Activated CD4-positive, alpha-beta memory T cell treated with anti-CD3 and anti-CD28 coated beads, Interleukin-2, amount 10 ng/mL, durations not matched to agents 7 days and 5 days (primary cell): ENCODE results near the gene DVL3. TPM values are rescaled to one million over a fixed set of nuclear protein-coding genes. Genes with fewer than 3 reads are reported as not detected.
A peak's percentile ranks its signal among the peaks of the same experiment; 100 is the strongest.

Experiments
- CTCF ChIA-PET: fragments of 350-600 bp; sonication (Branson Sonifier 250); formaldehyde crosslinking; loops from one replicate; lab custom pipeline; 2021; ENCODE audit warnings: antibody characterized with exemption, inconsistent platforms; lab: Charles Lee
- POLR2A ChIA-PET: fragments of 350-600 bp; sonication (Branson Sonifier 250); formaldehyde crosslinking; loops from one replicate; lab custom pipeline; 2021; ENCODE audit warnings: antibody characterized with exemption; lab: Charles Lee
- DNase-seq: peaks from one replicate; pipeline ENCODE4 v3.0.0-alpha.2; 2020
- H3K27ac Mint-ChIP-seq: one replicate; pipeline ENCODE4 v1.8.0; 2021; ENCODE audit warnings: mild to moderate bottlenecking, mixed read lengths
- H3K27me3 Mint-ChIP-seq: one replicate; pipeline ENCODE4 v1.8.0; 2021; ENCODE audit warnings: mixed read lengths
- H3K36me3 Mint-ChIP-seq: one replicate; pipeline ENCODE4 v1.8.0; 2021; ENCODE audit warnings: low read depth, mixed read lengths
- H3K4me1 Mint-ChIP-seq: one replicate; pipeline ENCODE4 v1.8.0; 2021; ENCODE audit warnings: mixed read lengths
- H3K4me3 Mint-ChIP-seq: one replicate; pipeline ENCODE4 v1.8.0; 2021; ENCODE audit warnings: mild to moderate bottlenecking, mixed read lengths
- H3K9me3 Mint-ChIP-seq: one replicate; pipeline ENCODE4 v1.8.0; 2021; ENCODE audit warnings: mixed read lengths
- total RNA-seq, 2 experiments: library from RNA; stranded (reverse); gene quantifications; one replicate each; pipeline ENCODE4 v1.2.3, GENCODE V29; 2021

The DVL3 gene
- total RNA-seq, 2 experiments from 2014 or later, result 33.2 to 40.7 TPM

DNA sequence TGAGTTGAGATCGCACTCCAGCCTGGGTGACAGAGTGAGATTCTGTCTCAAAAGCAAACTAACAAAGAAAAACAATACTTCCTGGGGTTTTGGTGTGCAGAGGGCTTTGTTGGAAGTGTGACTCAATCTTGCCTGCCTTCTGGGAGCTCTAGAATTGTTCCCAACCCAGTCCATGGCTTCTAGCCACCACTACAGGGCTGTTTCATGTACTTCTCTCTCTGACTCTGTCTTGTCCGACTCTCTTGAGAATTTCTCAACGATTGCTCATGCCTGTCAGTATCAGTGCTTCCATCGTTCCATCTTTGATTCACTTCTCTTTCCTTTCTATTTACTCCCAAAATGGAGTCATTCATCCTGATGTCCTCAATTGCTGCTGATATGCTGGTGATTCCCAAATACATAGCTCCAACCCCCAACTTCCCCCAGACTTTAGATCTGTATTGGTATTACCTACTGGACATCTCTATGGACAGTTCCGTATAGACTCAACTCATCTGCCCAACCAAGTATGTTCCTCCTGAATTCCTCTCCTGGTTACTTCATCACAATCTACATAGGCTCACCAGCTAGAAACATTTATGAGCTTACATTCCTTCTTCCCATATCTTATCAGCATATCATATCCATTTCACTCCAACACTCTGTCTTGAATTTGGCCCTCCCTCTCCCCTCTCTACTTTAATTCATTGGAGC, 17.6 kb downstream of the DVL3 start:
- peaks cover 27% of the 10 kb centered on the region for H3K4me1 Mint-ChIP-seq
- no peak overlapping the region for H3K4me3 Mint-ChIP-seq
- H3K9me3 Mint-ChIP-seq, result no peaks in the 10 kb centered on the region
- ChIA-PET CTCF (interaction anchor here (0.8 to 1.4 kb wide), 2 partner anchors 9 to 17 kb away, joined by 3 read pairs; partner anchors contain the start of gene DVL3), POLR2A (interaction anchor here (1.0 to 5.6 kb wide), 3 partner anchors 13 to 87 kb away, joined by 4 to 36 read pairs (median 7); partner anchors contain the start of gene ABCF3)
- H3K36me3 Mint-ChIP-seq, result peaks cover 22% of the 10 kb centered on the region
- no peak for DNase-seq
- H3K27ac Mint-ChIP-seq, result peak overlapping the region; percentile 17
- no peaks in the 10 kb centered on the region for H3K27me3 Mint-ChIP-seq

DNA sequence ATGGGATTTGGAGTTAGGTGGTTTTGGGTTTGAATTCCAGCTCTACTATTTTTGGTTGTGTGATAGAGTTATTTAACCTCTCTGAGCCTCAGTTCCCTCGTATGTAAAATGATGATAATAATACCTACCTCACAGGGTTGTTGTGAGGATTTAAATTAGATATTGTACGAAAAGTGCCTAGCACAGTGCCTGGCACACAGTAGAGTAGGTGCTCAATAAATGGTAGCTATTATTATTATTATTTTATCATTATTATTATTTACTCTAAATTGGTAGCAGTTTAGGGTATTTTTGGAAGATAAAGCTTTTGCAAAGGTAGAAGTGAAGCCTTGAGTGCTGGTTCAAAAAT, 18.2 kb downstream of the DVL3 start:
- H3K4me3 Mint-ChIP-seq, result no peak overlapping the region
- POLR2A ChIA-PET, result interaction anchor here (1.0 to 5.6 kb wide), 3 partner anchors 13 to 88 kb away, joined by 4 to 36 read pairs (median 7); partner anchors contain the start of gene ABCF3
- H3K27me3 Mint-ChIP-seq, result no peaks in the 10 kb centered on the region
- peaks cover 33% of the 10 kb centered on the region for H3K4me1 Mint-ChIP-seq
- CTCF ChIA-PET, result interaction anchor here (1.4 kb wide), 1 partner anchor 18 kb away, joined by 3 read pairs; the partner anchor contains the start of gene DVL3
- H3K27ac Mint-ChIP-seq, result peak overlapping the region; percentile 17
- no peak for DNase-seq
- H3K36me3 Mint-ChIP-seq, result peaks cover 27% of the 10 kb centered on the region
- no peaks in the 10 kb centered on the region for H3K9me3 Mint-ChIP-seq

DNA sequence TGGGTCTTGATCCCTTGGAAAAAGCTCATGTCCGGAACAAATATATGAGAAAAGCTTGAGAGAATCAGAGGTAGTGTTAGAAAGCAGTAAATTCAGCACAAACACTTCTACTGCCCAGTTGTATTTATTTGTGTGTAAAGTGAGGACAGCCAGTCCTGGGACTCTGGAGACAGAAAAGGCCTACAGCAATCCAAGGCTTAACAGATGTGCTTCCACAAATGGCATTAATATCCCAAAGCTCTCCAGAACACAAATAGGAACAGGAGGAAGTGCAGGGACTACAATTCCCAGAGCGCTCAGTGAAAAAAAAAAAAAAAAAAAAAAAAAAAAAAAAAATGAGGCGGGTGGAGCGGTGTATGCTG, 19.1 kb downstream of the DVL3 start:
- DNase-seq, result no peak
- Mint-ChIP-seq H3K27me3 (no peaks in the 10 kb centered on the region), H3K4me1 (peaks cover 33% of the 10 kb centered on the region), H3K9me3 (no peaks in the 10 kb centered on the region), H3K36me3 (peaks cover 37% of the 10 kb centered on the region), H3K27ac (peak overlapping the region; percentile 85), H3K4me3 (peak overlapping the region; percentile 97)
- ChIA-PET CTCF (interaction anchor here (0.7 to 1.4 kb wide), 3 partner anchors 11 to 38 kb away, joined by 3 read pairs; partner anchors contain the start of genes ABCF3 and DVL3), POLR2A (interaction anchor here (1.2 to 5.6 kb wide), 6 partner anchors 9 to 351 kb away, joined by 4 to 36 read pairs (median 6); partner anchors contain the start of genes ABCF3, DVL3 and PSMD2)

DNA sequence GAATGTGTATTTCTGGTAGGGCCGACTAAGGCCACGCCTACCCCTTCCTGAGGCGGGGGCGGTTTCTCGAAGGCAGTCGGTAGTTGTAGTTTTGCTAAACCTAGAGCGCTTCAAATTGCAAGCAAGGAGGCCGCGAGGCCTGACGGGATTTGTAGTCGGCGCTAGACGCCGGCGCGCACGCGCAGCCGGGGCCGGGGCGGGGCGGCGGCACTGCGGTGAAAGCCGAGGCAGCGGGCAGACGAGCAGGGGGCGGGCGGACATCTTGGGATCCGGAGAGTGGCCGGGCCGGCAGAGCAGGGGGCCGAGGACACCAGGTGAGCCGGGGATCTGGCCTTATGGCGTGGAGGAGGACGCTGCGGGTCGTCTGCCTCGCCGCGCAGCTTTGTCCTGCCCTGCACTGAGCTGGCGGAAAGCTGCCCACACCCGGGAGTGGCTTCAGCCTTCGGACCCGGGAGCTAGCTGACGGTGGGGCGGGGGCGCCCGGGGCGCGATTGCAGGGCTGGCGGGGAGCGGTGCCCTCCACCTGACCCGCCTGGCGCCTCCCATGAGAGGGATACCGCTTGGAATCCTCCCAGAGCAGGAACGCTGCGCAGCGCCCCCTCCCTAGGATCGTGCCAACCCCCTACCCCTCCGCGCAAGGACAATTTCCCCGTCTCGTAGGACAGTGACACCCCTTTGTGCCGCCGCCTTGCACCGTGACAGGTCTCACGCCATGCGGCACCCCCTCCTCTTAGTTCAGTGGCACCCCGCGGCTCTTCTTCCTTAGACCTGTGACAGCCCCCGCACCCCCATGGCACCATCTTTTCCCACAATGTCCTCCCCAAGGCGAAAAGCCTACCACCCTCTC, 19.7 kb downstream of the DVL3 start, which contains the start of gene AP2M1:
Gene AP2M1 (plus strand): TSS at position 210 of the 847 bp plus-strand sequence. CDS start 2,139 bp downstream, outside the sequence.
- peaks cover 41% of the 10 kb centered on the region for H3K36me3 Mint-ChIP-seq
- DNase-seq, result peak; percentile 98
- H3K4me3 Mint-ChIP-seq, result peak within 1 kb of the TSS; percentile 97
- peaks cover 33% of the 10 kb centered on the region for H3K4me1 Mint-ChIP-seq
- H3K27me3 Mint-ChIP-seq, result no peaks in the 10 kb centered on the region
- H3K9me3 Mint-ChIP-seq, result no peaks in the 10 kb centered on the region
- CTCF ChIA-PET, result interaction anchor here (1.4 kb wide), 2 partner anchors 11 to 19 kb away, joined by 3 read pairs; partner anchors contain the start of genes ABCF3 and DVL3
- POLR2A ChIA-PET, result interaction anchor here (0.6 to 5.6 kb wide), 8 partner anchors 9 to 350 kb away, joined by 3 to 36 read pairs (median 5); partner anchors contain the start of genes ABCF3, DVL3, EIF2B5 and PSMD2
- H3K27ac Mint-ChIP-seq, result peak within 1 kb of the TSS; percentile 85

DNA sequence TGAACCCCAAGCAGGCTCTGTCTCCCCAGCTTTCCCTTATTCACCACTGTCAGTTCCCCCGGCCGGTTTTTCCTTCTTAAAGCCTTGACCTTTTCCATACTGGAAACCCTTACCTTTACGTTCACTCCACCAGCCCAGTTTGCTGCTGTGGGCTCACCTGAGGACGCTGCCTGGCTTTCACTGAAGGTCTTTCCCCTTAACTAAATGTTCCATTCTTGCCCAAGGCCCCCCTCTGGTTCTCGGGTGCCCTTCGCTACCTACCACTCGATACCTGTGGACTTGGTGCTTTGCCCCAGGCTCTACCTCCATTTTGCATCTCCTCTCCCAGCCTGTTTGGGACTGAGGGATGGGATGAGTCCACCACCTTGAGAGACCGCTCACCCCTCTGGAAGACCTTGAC, 20.3 kb downstream of the DVL3 start:
- Mint-ChIP-seq H3K9me3 (no peaks in the 10 kb centered on the region), H3K36me3 (peaks cover 46% of the 10 kb centered on the region), H3K4me3 (peak overlapping the region; percentile 97), H3K4me1 (peaks cover 33% of the 10 kb centered on the region), H3K27ac (peak overlapping the region; percentile 83), H3K27me3 (no peaks in the 10 kb centered on the region)
- CTCF ChIA-PET, result interaction anchor here (1.4 kb wide), 1 partner anchor 10 kb away, joined by 3 read pairs; the partner anchor contains the start of gene ABCF3
- POLR2A ChIA-PET, result interaction anchor here (0.6 to 5.6 kb wide), 7 partner anchors 8 to 350 kb away, joined by 3 to 36 read pairs (median 4); partner anchors contain the start of genes ABCF3, DVL3, EIF2B5 and PSMD2
- no peak for DNase-seq

DNA sequence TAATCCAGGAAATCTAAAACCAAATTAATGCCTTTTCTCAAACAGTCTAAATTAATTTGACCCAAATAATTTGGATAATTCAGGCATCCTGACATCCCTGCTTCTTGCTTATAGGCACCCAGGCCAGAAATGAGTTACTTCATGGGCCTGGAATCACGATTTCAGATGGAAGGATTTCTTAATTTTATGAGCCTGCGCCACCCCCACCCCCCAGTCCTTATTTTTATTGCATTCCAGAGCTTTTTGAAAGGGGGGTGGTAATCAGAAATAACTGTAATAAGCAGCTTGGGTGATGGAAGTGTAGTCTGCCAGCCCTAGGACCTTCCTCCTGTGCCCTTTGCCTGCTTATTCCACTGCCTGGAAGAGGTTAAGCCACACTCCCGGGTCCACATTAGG, 20.8 kb downstream of the DVL3 start:
- Mint-ChIP-seq H3K4me1 (peaks cover 33% of the 10 kb centered on the region), H3K9me3 (no peaks in the 10 kb centered on the region), H3K36me3 (peaks cover 47% of the 10 kb centered on the region), H3K4me3 (peak overlapping the region; percentile 97), H3K27ac (peak overlapping the region; percentile 83), H3K27me3 (no peaks in the 10 kb centered on the region)
- POLR2A ChIA-PET, result interaction anchor here (1.7 to 5.6 kb wide), 3 partner anchors 8 to 349 kb away, joined by 4 to 36 read pairs (median 14); partner anchors contain the start of gene ABCF3
- CTCF ChIA-PET, result interaction anchor here (1.4 kb wide), 1 partner anchor 10 kb away, joined by 3 read pairs; the partner anchor contains the start of gene ABCF3
- no peak for DNase-seq

DNA sequence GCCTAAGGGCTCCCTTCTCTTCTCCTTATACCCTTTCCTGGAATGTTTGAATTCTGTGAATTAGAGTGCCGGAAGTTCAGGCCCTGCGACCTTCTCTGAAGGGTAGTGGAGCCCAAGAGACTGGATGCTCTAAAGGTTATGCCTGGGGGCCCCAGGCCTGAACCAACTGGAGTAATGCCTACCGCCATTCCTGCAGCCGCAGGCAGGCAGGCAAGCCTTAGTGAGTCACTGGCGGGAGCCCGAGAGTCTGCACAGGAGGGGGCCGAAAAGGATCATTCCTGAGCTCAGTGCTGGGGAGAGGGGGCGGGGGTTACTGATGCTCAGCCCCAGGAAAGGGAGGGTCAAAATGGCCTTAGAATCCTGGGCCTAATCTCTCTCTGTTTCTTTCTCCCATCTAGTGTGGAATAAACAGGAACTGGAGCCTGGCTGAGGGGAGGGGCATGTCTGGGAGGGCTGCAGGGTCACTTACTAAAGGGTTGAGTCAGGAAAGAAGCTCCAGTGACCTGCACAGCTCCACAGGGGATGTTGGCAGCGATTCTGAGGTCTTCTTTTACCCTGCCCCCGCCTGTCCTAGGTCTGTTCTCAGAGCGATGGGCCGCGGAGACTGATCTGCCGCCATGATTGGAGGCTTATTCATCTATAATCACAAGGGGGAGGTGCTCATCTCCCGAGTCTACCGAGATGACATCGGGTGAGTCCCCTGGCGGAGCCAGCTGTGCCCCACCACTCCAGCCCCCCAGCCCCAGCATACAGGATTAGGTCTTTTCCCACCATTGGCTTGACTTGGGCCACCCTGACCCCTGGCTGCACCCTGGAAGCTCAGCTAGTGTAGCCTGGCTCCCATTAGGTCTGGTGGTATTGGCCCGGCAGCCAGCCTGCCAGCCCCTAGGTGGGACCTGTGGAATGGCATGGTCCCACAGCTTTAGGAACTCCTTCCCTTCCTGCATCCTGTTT, 21.5 kb downstream of the DVL3 start:
- DNase-seq, result no peak
- peaks cover 33% of the 10 kb centered on the region for H3K4me1 Mint-ChIP-seq
- peaks cover 50% of the 10 kb centered on the region for H3K36me3 Mint-ChIP-seq

DNA sequence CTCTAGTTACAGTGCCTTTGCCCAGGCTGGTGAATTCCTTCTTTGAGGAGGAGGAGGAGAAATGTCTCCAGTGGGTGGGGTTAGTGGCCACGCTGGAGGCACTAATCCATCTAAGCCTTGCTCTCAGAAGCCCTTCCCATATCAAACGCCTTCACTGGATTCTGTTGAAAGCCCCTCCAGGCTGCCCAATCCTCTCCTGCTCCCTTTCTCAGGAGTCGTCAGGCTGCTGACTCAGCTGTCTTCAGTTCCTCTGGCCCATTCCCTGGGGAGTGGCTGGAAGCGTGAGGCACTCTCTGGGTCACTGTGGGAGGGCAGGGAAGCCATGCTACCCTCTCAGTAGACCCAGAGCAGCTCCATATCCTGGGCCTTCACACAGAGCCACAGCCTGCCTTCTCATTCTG, 22.2 kb downstream of the DVL3 start:
- ChIA-PET POLR2A (interaction anchor here (5.6 kb wide), 1 partner anchor 9 kb away, joined by 36 read pairs; the partner anchor contains the start of gene ABCF3), CTCF (interaction anchor here (0.8 kb wide), 1 partner anchor 9 kb away, joined by 3 read pairs; the partner anchor contains the start of gene ABCF3)
- H3K9me3 Mint-ChIP-seq, result no peaks in the 10 kb centered on the region
- no peak overlapping the region for H3K4me3 Mint-ChIP-seq
- H3K27me3 Mint-ChIP-seq, result no peaks in the 10 kb centered on the region
- peaks cover 51% of the 10 kb centered on the region for H3K36me3 Mint-ChIP-seq
- H3K27ac Mint-ChIP-seq, result no peak overlapping the region
- no peak for DNase-seq
- H3K4me1 Mint-ChIP-seq, result peaks cover 33% of the 10 kb centered on the region

More for the DNA sequence above, 21.5 kb downstream of the DVL3 start:
- Mint-ChIP-seq H3K27me3 (no peaks in the 10 kb centered on the region), H3K4me3 (peak overlapping the region; percentile 97), H3K9me3 (no peaks in the 10 kb centered on the region), H3K27ac (no peak overlapping the region)
- ChIA-PET POLR2A (interaction anchor here (5.6 kb wide), 1 partner anchor 10 kb away, joined by 36 read pairs; the partner anchor contains the start of gene ABCF3), CTCF (interaction anchor here (0.8 kb wide), 1 partner anchor 9 kb away, joined by 3 read pairs; the partner anchor contains the start of gene ABCF3)

DNA sequence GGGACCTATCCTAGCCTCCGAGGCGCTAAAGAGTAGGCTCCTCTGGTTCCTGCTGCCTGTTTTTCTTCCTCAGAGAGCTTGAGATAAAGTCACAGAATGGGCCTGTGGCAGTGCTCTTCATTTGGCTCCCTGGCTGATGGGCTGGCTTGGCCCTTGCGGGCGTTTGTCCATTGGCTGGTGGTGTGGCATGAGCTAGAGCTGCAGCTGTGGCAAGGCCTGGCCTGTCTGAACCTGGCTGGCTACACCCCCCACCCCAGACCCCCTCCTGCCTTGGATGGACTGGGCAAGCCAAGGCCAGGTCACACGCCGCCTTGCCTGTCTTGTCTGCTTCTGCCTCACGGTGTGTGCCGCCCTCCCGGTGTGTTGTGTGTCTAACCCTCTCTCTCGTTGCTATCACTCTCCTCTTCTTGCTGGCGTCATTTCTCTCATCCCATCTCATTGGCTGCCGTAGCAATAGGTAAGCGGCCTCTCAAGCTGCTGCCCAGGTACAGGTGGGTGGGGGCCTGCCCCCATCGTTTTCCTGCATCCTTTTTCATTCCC, 22.7 kb downstream of the DVL3 start:
- CTCF ChIA-PET, result interaction anchor here (1.2 kb wide), 1 partner anchor 11 kb away, joined by 3 read pairs; no protein-coding TSS in a partner anchor
- Mint-ChIP-seq H3K27ac (no peak overlapping the region), H3K36me3 (peaks cover 54% of the 10 kb centered on the region)

DNA sequence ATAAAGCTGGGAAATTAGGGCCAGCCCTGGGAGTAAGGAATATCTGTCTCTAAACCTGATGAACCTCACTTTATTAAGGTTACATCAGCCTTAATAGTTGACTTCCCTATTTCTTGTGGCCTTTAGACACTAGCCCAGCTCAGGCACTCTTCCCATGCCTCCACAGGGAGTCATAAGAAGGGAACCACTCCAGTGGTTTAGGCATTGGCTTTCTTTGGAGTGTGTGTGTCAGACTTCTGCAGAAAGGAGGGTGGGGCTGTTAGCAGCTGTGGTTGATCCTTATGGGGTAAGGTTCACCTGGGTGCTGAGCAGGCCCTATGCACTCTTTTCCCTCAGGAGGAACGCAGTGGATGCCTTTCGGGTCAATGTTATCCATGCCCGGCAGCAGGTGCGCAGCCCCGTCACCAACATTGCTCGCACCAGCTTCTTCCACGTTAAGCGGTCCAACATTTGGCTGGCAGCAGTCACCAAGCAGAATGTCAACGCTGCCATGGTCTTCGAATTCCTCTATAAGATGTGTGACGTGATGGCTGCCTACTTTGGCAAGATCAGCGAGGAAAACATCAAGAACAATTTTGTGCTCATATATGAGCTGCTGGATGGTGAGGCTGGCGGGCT, 23.5 kb downstream of the DVL3 start:
- peaks cover 60% of the 10 kb centered on the region for H3K36me3 Mint-ChIP-seq
- peaks cover 31% of the 10 kb centered on the region for H3K4me1 Mint-ChIP-seq
- no peaks in the 10 kb centered on the region for H3K27me3 Mint-ChIP-seq
- H3K9me3 Mint-ChIP-seq, result no peaks in the 10 kb centered on the region
- DNase-seq, result no peak
- ChIA-PET POLR2A (interaction anchor here (1.8 kb wide), 1 partner anchor 42 kb away, joined by 4 read pairs; no protein-coding TSS in a partner anchor), CTCF (interaction anchor here (1.2 kb wide), 1 partner anchor 10 kb away, joined by 3 read pairs; no protein-coding TSS in a partner anchor)
- no peak overlapping the region for H3K27ac Mint-ChIP-seq
- H3K4me3 Mint-ChIP-seq, result no peak overlapping the region

More for the DNA sequence above, 22.7 kb downstream of the DVL3 start:
- no peak for DNase-seq
- peaks cover 33% of the 10 kb centered on the region for H3K4me1 Mint-ChIP-seq
- POLR2A ChIA-PET, result interaction anchor here (1.8 to 5.6 kb wide), 2 partner anchors 8 to 41 kb away, joined by 4 to 36 read pairs; partner anchors contain the start of gene ABCF3
- no peaks in the 10 kb centered on the region for H3K9me3 Mint-ChIP-seq
- H3K27me3 Mint-ChIP-seq, result no peaks in the 10 kb centered on the region
- no peak overlapping the region for H3K4me3 Mint-ChIP-seq
